WI38 (cell line): Measurements from ENCODE around the gene PTPRE.

Source experiments
- H3K4me3 ChIP-seq: 2 replicates; pipeline ENCODE4 v1.5.1; 2011; ENCODE audit warnings: low read depth, mild to moderate bottlenecking, control low read depth, low read length
- TF ChIP-seq, protein P1 (sequence below): IDR thresholded peaks from 2 replicates; pipeline ENCODE4 v1.5.1; 2012; ENCODE audit warnings: low read depth, mild to moderate bottlenecking, control low read depth, low read length

PTPRE gene, protein sequence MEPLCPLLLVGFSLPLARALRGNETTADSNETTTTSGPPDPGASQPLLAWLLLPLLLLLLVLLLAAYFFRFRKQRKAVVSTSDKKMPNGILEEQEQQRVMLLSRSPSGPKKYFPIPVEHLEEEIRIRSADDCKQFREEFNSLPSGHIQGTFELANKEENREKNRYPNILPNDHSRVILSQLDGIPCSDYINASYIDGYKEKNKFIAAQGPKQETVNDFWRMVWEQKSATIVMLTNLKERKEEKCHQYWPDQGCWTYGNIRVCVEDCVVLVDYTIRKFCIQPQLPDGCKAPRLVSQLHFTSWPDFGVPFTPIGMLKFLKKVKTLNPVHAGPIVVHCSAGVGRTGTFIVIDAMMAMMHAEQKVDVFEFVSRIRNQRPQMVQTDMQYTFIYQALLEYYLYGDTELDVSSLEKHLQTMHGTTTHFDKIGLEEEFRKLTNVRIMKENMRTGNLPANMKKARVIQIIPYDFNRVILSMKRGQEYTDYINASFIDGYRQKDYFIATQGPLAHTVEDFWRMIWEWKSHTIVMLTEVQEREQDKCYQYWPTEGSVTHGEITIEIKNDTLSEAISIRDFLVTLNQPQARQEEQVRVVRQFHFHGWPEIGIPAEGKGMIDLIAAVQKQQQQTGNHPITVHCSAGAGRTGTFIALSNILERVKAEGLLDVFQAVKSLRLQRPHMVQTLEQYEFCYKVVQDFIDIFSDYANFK

DNA sequence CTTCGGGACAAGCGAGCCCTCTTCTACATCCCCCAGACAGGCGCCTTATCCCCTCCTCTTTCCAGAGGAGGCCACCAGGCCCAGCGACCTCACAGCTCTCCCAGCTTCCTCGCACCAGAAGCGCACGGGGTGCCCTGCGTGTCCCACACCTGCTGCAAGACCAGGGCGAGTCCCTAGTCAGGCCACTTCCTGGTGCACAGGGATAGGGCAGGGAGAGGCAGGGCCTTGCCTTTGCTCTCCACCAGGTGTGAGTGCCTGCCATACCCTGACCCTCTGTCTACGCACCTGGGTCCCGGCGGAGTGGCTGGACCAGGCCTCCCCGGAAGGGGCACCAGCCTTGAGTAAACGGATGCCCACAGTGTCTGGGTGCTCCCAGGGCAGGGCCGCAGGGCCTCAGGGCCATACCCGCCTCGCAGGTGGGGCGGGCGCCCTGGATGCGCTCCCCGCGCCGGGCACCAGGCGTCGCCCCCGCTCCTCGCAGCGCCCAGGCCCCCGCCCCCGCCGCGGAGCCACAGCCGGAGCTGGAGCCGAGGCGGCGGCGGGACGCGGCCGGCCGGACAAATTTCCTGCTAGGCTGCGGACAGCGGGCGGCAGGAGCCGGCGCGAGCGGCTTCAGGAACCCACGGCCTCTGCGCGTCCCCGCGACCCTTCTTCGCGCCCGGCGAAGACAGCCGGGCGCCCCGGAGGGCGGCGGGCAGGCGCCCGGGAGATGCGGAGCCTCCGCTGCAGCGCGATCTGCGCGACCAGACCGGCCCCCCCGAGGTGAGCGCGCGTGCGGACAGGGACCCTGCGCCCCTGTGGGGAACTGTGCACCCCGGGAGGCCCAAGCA lies at the start of gene PTPRE:
PTPRE (plus strand) TSS at position 556 of the 830 bp plus-strand sequence. CDS start 133,779 bp downstream, outside the sequence.
- peak within 1 kb of the TSS; percentile 58 for H3K4me3 ChIP-seq
- TF ChIP-seq, protein P1, sequence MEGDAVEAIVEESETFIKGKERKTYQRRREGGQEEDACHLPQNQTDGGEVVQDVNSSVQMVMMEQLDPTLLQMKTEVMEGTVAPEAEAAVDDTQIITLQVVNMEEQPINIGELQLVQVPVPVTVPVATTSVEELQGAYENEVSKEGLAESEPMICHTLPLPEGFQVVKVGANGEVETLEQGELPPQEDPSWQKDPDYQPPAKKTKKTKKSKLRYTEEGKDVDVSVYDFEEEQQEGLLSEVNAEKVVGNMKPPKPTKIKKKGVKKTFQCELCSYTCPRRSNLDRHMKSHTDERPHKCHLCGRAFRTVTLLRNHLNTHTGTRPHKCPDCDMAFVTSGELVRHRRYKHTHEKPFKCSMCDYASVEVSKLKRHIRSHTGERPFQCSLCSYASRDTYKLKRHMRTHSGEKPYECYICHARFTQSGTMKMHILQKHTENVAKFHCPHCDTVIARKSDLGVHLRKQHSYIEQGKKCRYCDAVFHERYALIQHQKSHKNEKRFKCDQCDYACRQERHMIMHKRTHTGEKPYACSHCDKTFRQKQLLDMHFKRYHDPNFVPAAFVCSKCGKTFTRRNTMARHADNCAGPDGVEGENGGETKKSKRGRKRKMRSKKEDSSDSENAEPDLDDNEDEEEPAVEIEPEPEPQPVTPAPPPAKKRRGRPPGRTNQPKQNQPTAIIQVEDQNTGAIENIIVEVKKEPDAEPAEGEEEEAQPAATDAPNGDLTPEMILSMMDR: peak; percentile 37

DNA sequence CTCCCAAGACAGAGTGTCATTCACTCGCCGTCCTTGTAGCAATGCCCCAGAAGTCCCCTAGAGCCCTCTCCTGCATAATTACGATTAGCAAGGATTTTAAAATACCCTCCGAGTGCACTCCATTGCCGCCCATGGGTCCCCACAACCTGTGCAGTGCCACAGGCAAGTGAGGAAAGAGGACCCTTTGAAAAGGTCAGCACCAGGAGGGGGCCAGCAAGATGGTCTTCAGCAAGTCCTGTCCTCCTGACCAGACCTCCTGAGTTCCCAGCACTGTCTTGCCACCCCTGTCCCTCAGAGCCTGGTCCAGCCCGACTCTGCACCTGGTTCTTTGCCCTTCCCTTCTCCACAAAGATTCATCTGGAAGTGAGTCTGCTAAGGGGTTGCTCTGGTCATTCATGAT lies 46.3 kb upstream of the PTPRE start:
- TF ChIP-seq, protein P1: no peak
- no peak overlapping the region for H3K4me3 ChIP-seq

DNA sequence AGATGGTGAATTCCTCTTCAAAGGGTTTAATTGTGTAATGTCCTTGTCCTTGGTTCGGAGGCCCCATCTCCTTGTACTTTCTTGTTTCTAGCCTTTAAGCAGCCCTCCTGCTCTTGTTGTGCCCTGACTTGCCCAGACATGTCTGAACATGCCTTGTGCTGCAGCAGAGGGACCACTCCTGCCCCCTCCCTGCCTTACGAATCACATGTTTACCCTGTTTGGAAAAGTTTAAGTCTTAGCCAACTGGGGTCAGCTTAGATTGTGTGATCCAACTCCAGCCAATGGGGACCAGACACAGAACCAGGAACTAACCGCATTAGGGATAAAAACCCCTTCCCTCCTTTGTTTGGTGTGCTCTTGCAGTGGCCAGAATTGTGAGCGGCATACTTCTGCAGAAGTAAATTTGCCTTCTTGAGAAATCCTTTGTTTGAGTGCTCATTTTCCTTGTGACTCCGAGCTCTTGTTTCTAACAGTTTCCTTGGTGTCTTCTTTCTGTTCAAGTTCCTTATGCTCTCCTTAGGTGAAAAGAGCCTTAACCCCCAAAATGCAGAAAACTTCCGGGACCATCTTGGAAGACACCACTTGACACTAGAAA lies 43.6 kb upstream of the PTPRE start:
- H3K4me3 ChIP-seq: no peak overlapping the region
- TF ChIP-seq, protein P1: no peak

DNA sequence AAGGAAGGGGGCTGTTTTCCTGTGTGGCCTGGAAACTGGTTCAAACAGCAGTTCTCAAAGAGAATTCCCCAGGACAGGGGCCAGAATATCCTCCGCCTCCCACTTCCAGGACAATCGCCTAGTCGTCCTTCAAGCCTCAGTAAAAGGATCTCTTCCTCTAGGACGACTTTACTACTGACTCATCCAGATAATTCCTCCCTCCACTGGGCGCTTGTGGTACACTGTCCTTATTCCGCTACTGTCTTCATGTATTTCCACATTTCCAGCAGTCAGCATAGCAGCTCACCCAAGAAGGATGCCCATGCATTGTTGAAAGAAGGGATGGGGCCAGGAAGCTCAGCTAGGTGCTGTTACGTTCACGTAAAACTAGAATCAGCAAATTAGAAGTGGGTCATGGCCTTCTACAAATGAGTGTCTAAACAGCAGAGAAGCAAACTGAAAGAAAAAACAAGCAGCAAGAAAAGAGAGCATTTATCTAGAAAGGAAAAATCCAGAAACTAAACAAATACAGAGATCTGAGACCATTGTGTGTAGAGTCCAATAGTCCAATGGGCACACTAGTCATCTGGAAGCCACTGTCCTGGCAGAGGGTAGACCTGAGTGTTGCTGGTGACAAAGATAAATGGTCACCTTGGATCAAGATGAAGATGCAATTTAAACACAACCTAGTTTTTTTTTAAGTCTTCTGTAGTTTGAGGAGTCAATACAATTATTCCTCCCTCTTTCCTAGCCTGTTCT lies 40.5 kb upstream of the PTPRE start:
- TF ChIP-seq, protein P1: no peak
- no peak overlapping the region for H3K4me3 ChIP-seq

DNA sequence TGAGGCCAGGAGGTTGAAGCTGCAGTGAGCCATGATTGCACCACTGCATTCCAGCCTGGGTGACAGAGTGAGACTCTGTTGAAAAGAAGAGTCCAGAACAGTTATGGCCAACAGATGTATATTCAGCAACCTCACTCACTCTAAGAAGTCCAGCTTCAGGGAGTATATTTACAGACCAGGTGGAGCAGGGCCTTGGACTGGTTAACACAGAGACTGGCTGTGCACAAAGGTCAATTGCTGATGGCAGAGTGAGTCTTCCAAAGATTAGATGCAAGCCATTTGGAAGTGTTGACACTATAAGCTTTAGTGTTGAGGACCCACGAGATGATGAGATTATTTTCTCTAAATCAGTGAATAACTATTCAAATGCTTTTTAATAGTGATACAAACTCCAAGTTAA lies 39.1 kb upstream of the PTPRE start:
- no peak overlapping the region for H3K4me3 ChIP-seq
- TF ChIP-seq, protein P1: no peak

DNA sequence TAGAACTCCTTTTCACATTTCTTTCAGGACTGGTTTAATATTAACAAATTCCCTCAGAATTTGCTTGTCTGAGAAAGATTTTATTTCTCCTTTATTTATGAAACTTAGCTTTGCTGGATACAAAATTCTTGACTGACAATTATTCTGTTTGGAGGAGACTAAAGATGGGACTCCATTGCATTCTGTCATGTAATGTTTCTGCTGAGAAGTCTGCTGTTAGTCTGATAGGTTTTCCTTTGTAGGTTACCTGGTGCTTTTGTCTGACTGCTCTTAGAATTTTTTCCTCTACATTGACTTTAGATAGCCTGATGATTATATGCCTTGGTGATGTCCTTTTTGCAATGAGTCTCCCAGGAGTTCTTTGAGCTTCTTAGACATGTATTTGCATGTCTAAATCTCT lies 37.6 kb upstream of the PTPRE start:
- TF ChIP-seq, protein P1: no peak
- no peak overlapping the region for H3K4me3 ChIP-seq
